ENCODE results near the gene FAM83C. TPM values are rescaled to one million over a fixed set of nuclear protein-coding genes. Genes with fewer than 3 reads are reported as not detected.

FAM83C gene
- not detected for total RNA-seq (2013)
- polyA plus RNA-seq (not detected), polyA minus RNA-seq (not detected in 2 replicates), total RNA-seq (0 to 1.1 (median 0.10) reads per million in 11 experiments)

- no peak for TF ChIP-seq CTCF (IDR thresholded peaks at IDR 0.05)
- H3K9me3 Mint-ChIP-seq: peaks cover 0 to 3% (median 0%) of the 10 kb centered on the region in 7 donors
- Histone ChIP-seq H3K4me2 (replicated peaks; ENCODE audit: extremely low read depth, low read length, poor library complexity, severe bottlenecking) (no peak within 1 kb of the TSS), H3K4me1 (ENCODE audit: control insufficient read depth in 1 of 2, insufficient read depth in 2 of 2, low read length in 2 of 2) (no peaks in the 10 kb centered on the region), H3K9ac (ENCODE audit: insufficient read depth, low read length, poor library complexity, severe bottlenecking) (no peak within 1 kb of the TSS), H3K27ac (ENCODE audit: low read depth in 1 of 2, low read length in 2 of 2) (no peak within 1 kb of the TSS), H3K36me3 (replicated peaks in 1 of 2; ENCODE audit: control insufficient read depth in 1 of 2, insufficient read depth in 2 of 2, low read length in 2 of 2) (no peaks in the 10 kb centered on the region), H3K27me3 (ENCODE audit: control insufficient read depth in 2 of 2, insufficient read depth in 2 of 2, low read length in 2 of 2) (no peaks in the 10 kb centered on the region), H3K9me3 (replicated peaks in 1 of 2; ENCODE audit: control insufficient read depth in 1 of 2, insufficient read depth in 1 of 2, low read length in 2 of 2) (no peaks in the 10 kb centered on the region), H3K79me2 (ENCODE audit: insufficient read depth, low read length) (no peaks in the 10 kb centered on the region), H2AFZ (ENCODE audit: insufficient read depth, low read depth, low read length, poor library complexity, severe bottlenecking) (no peak within 1 kb of the TSS), H4K20me1 (ENCODE audit: insufficient read depth, low read length) (no peaks in the 10 kb centered on the region), H3K4me3 (replicated peaks in 1 of 3; ENCODE audit: low read depth in 2 of 3, low read length in 3 of 3) (no peak within 1 kb of the TSS)
- intact Hi-C loops (cut with micrococcal nuclease): no loop called here
- no peaks in the 10 kb centered on the region for H3K36me3 Mint-ChIP-seq
- WGBS (ENCODE audit: insufficient coverage): 90% methylated on average over 39 of the region's 40 CpGs
- H3K27ac Mint-ChIP-seq: no peak within 1 kb of the TSS
- peaks cover 2 to 10% (median 5%) of the 10 kb centered on the region in 3 donors for H3K27me3 Mint-ChIP-seq (ENCODE audit: low read depth in 3 of 3)
- DNase-seq: no peak
- H3K4me3 Mint-ChIP-seq: no peak within 1 kb of the TSS
- no peaks in the 10 kb centered on the region for H3K4me1 Mint-ChIP-seq
These were observed at the start of gene FAM83C for GRCh38 chr20:35291654-35292503. TSS of gene FAM83C (minus strand) at chr20:35292425. CDS start at chr20:35292304, 121 bp downstream.

- peak overlapping the region in 3 of 7 donors; percentile 1 to 69 (median 14) for H3K27ac Mint-ChIP-seq
- H3K4me1 Mint-ChIP-seq: peaks cover 11% of the 10 kb centered on the region
- H3K4me3 Mint-ChIP-seq: no peak overlapping the region
These were observed 49.3 kb upstream of the FAM83C start for GRCh38 chr20:35341366-35342028.

More at GRCh38 chr20:35341366-35342028, 49.3 kb upstream of the FAM83C start:
- TF ChIP-seq CTCF (IDR thresholded peaks at IDR 0.05): no peak
- Mint-ChIP-seq H3K36me3 (peaks cover 50 to 51% of the 10 kb centered on the region in 2 donors), H3K27me3 (ENCODE audit: low read depth in 3 of 3) (peaks cover 0 to 1% (median 0%) of the 10 kb centered on the region in 3 donors), H3K9me3 (peaks cover 4 to 7% (median 5%) of the 10 kb centered on the region in 7 donors)
- Histone ChIP-seq H3K9me3 (replicated peaks in 1 of 2; ENCODE audit: control insufficient read depth in 1 of 2, insufficient read depth in 1 of 2, low read length in 2 of 2) (peaks cover 4% of the 10 kb centered on the region in 2 donors), H3K27ac (ENCODE audit: low read depth in 1 of 2, low read length in 2 of 2) (no peak overlapping the region), H3K79me2 (ENCODE audit: insufficient read depth, low read length) (no peaks in the 10 kb centered on the region), H3K4me2 (replicated peaks; ENCODE audit: extremely low read depth, low read length, poor library complexity, severe bottlenecking) (no peak overlapping the region), H4K20me1 (ENCODE audit: insufficient read depth, low read length) (no peaks in the 10 kb centered on the region), H3K36me3 (replicated peaks in 1 of 2; ENCODE audit: control insufficient read depth in 1 of 2, insufficient read depth in 2 of 2, low read length in 2 of 2) (peaks cover 20 to 48% of the 10 kb centered on the region in 2 donors), H2AFZ (ENCODE audit: insufficient read depth, low read depth, low read length, poor library complexity, severe bottlenecking) (no peak overlapping the region), H3K27me3 (ENCODE audit: control insufficient read depth in 2 of 2, insufficient read depth in 2 of 2, low read length in 2 of 2) (no peaks in the 10 kb centered on the region), H3K9ac (ENCODE audit: insufficient read depth, low read length, poor library complexity, severe bottlenecking) (no peak overlapping the region), H3K4me3 (replicated peaks in 1 of 3; ENCODE audit: low read depth in 2 of 3, low read length in 3 of 3) (no peak overlapping the region), H3K4me1 (ENCODE audit: control insufficient read depth in 1 of 2, insufficient read depth in 2 of 2, low read length in 2 of 2) (peaks cover 5 to 9% of the 10 kb centered on the region in 2 donors)
- no peak for DNase-seq
- WGBS (ENCODE audit: insufficient coverage): 89% methylated on average over 2 of the region's 4 CpGs
- intact Hi-C loops (cut with micrococcal nuclease): no loop called here
